GM12878 (cell line): Measurements from ENCODE around the gene MACF1. TPM values are rescaled to one million over a fixed set of nuclear protein-coding genes. Genes with fewer than 3 reads are reported as not detected.

Experiments
- ATAC-seq: fragments of 200-7000 bp; cut with Tn5 transposase; 3 replicates; pipeline ENCODE4 v1.9.1; 2020; ENCODE audit warnings: mild to moderate bottlenecking, moderate library complexity
- BruUV-seq: library from RNA; stranded (reverse); fragments of 400-500 nt; replicated peaks from 2 replicates; lab custom pipeline; 2021; lab: Mats Ljungman, UMichigan
- CTCF ChIA-PET: fragments of 300-600 bp; sonication (Branson Sonifier 250); formaldehyde crosslinking; extraction: SDS; loops from one replicate; lab custom pipeline; 2021; ENCODE audit warnings: inconsistent platforms; lab: Yijun Ruan, JAX
- POLR2A ChIA-PET: fragments of 350-600 bp; formaldehyde crosslinking; extraction: SDS; loops from one replicate; lab custom pipeline; 2021; ENCODE audit warnings: inconsistent platforms; lab: Charles Lee
- RAD21 ChIA-PET: fragments of 300-600 bp; sonication (Branson Sonifier 250); formaldehyde crosslinking; loops from one replicate; lab custom pipeline; 2023; ENCODE audit warnings: antibody characterized with exemption; ENCODE audit not compliant: unreplicated experiment; lab: Charles Lee
- SMC1A ChIA-PET: fragments of 300-600 bp; sonication (Branson Sonifier 250); formaldehyde crosslinking; loops from one replicate; lab custom pipeline; 2023; ENCODE audit not compliant: unreplicated experiment, uncharacterized antibody; lab: Charles Lee
- DNase-seq: peaks from one replicate; pipeline ENCODE4 v3.0.0-alpha.2; 2011; ENCODE audit warnings: low read depth, low spot score
- FAIRE-seq: peaks from 3 replicates; lab custom pipeline; 2011; peaks lifted over from hg19 to GRCh38; lab: Jason Lieb, UNC
- H2AFZ ChIP-seq: 2 replicates; pipeline ENCODE4 v1.6.0; 2011; ENCODE audit warnings: low read depth, low read length, control low read depth; ENCODE audit not compliant: control insufficient read depth
- H3K27ac ChIP-seq: 2 replicates; pipeline ENCODE4 v1.5.1; 2011; ENCODE audit warnings: control low read depth; ENCODE audit not compliant: control insufficient read depth, insufficient read depth
- H3K27me3 ChIP-seq, 2 experiments: replicated peaks in 1 of 2; 2 replicates each; pipeline versions ENCODE4 v1.6.0 to v1.6.1; 2011; ENCODE audit warnings: low read length in 1 of 2; ENCODE audit not compliant: control insufficient read depth in 2 of 2, insufficient read depth in 2 of 2
- H3K36me3 ChIP-seq, 2 experiments: 2 replicates each; pipeline ENCODE4 v1.5.1; 2011; ENCODE audit warnings: low read length in 1 of 2; ENCODE audit not compliant: control insufficient read depth in 2 of 2, insufficient read depth in 2 of 2
- H3K4me1 ChIP-seq: 2 replicates; pipeline ENCODE4 v1.6.1; 2011; ENCODE audit warnings: mild to moderate bottlenecking, low read length, moderate library complexity, mixed read lengths; ENCODE audit not compliant: control insufficient read depth, insufficient read depth
- H3K4me2 ChIP-seq: 2 replicates; pipeline ENCODE4 v1.6.0; 2011; ENCODE audit warnings: control low read depth; ENCODE audit not compliant: control insufficient read depth, insufficient read depth
- H3K4me3 ChIP-seq: fragments of 200-600 bp; sonication (generic); 2 replicates; pipeline ENCODE4 v1.5.1; 2016
- H3K79me2 ChIP-seq: 2 replicates; pipeline ENCODE4 v1.6.0; 2011; ENCODE audit warnings: low read length; ENCODE audit not compliant: control insufficient read depth, insufficient read depth
- H3K9ac ChIP-seq: 2 replicates; pipeline ENCODE4 v1.8.0; 2011; ENCODE audit warnings: low read length, control low read depth, mixed read lengths; ENCODE audit not compliant: control insufficient read depth, insufficient read depth
- H3K9me3 ChIP-seq: replicated peaks from 3 replicates; pipeline ENCODE4 v1.5.1; 2011; ENCODE audit warnings: mild to moderate bottlenecking, low read length; ENCODE audit not compliant: control insufficient read depth, insufficient read depth
- H4K20me1 ChIP-seq: 2 replicates; pipeline ENCODE4 v1.6.0; 2011; ENCODE audit not compliant: control insufficient read depth, insufficient read depth
- ATF7 ChIP-seq: fragments of 450-650 bp; IDR thresholded peaks from 2 replicates; pipeline ENCODE4 v1.6.1; 2016; ENCODE audit warnings: low read depth, mild to moderate bottlenecking
- BACH1 ChIP-seq: fragments of 450-650 bp; IDR thresholded peaks from 2 replicates; pipeline ENCODE4 v1.6.1; 2017; ENCODE audit warnings: mild to moderate bottlenecking, borderline replicate concordance
- BRCA1 ChIP-seq: IDR thresholded peaks from 2 replicates; pipeline ENCODE4 v1.6.1; 2011; ENCODE audit warnings: low read depth, low read length, improper control_type of control experiment
- CHD2 ChIP-seq: IDR thresholded peaks from 2 replicates; pipeline ENCODE4 v1.6.1; 2011; ENCODE audit warnings: low read depth, low read length, improper control_type of control experiment, borderline replicate concordance
- FOS ChIP-seq: IDR thresholded peaks from 3 replicates; pipeline ENCODE4 v1.6.1; 2011; ENCODE audit warnings: borderline replicate concordance; ENCODE audit not compliant: insufficient read length; ENCODE audit errors: extremely low read depth
- FOXK2 ChIP-seq: fragments of 450-650 bp; IDR thresholded peaks from 2 replicates; pipeline ENCODE4 v1.6.1; 2017; ENCODE audit warnings: mild to moderate bottlenecking, moderate library complexity
- HDAC6 ChIP-seq: fragments of 200-600 bp; sonication (generic); IDR thresholded peaks from one replicate; pipeline ENCODE4 v1.8.0; 2017; ENCODE audit warnings: antibody characterized with exemption; ENCODE audit not compliant: unreplicated experiment
- JUNB ChIP-seq: IDR thresholded peaks from 2 replicates; pipeline ENCODE4 v1.6.1; 2016; ENCODE audit warnings: antibody characterized with exemption, mild to moderate bottlenecking
- NFXL1 ChIP-seq: fragments of 450-650 bp; IDR thresholded peaks from 2 replicates; pipeline ENCODE4 v1.6.1; 2017; ENCODE audit warnings: antibody characterized with exemption, mild to moderate bottlenecking, borderline replicate concordance
- NRF1 ChIP-seq: conservative IDR thresholded peaks from 2 replicates; pipeline ENCODE4 v1.6.1; 2011; ENCODE audit warnings: mild to moderate bottlenecking, low read depth, low read length, improper control_type of control experiment
- PAX5 ChIP-seq: IDR thresholded peaks from 2 replicates; pipeline ENCODE4 v1.6.1; 2011; ENCODE audit warnings: low read depth, low read length, borderline replicate concordance
- PAX8 ChIP-seq: fragments of 450-650 bp; IDR thresholded peaks from 2 replicates; pipeline ENCODE4 v1.6.1; 2017; ENCODE audit warnings: mild to moderate bottlenecking, moderate library complexity
- SPI1 ChIP-seq: IDR thresholded peaks from 2 replicates; pipeline ENCODE4 v1.6.1; 2011; ENCODE audit warnings: low read depth, mild to moderate bottlenecking, low read length, moderate library complexity, borderline replicate concordance; ENCODE audit not compliant: insufficient read depth
- TARDBP ChIP-seq: IDR thresholded peaks from 2 replicates; pipeline ENCODE4 v1.6.1; 2016; ENCODE audit warnings: borderline replicate concordance
- ZNF207 ChIP-seq: fragments of 450-650 bp; IDR thresholded peaks from 2 replicates; pipeline ENCODE4 v1.6.1; 2014; ENCODE audit warnings: antibody characterized with exemption, mild to moderate bottlenecking, borderline replicate concordance
- ZNF384 ChIP-seq: IDR thresholded peaks from 2 replicates; pipeline ENCODE4 v1.6.1; 2012; ENCODE audit warnings: low read depth, mild to moderate bottlenecking, low read length, improper control_type of control experiment, borderline replicate concordance
- WGBS: methylation state at CpG from one replicate; pipeline ENCODE4 v1.1.6; 2016; ENCODE audit warnings: low lambda C conversion rate; ENCODE audit not compliant: insufficient replicate concordance, insufficient coverage; ENCODE audit errors: missing lambda C conversion rate; 5-methylcytosine and 5-hydroxymethylcytosine counted together
- in situ Hi-C: fragments of 300-500 bp; cut with MboI; formaldehyde crosslinking; loops from 9 replicates; pipeline ENCODE4 v1.14.3; 2018; ENCODE audit warnings: mixed read lengths
- intact Hi-C: fragments of 100-400 bp; cut with micrococcal nuclease; formaldehyde crosslinking; loops from one replicate; pipeline ENCODE4 v1.14.2; 2022; ENCODE audit not compliant: unreplicated experiment
- polyA plus RNA-seq, 11 experiments: library from polyadenylated mRNA; depleted of rRNA in 4 of 11; unstranded in 6 of 11; stranded (reverse) in 5 of 11; fragments of >200 nt; fragmentation: Nextera tagmentation in 4 of 11; fragmentation: Illumina TruSeq in 1 of 11; extraction: Ambion mirVana in 4 of 11; extraction: Trizol in 1 of 11; gene quantifications; 1 replicate in 1 of 11; 2 replicates in 10 of 11; pipeline versions ENCODE4 v1.2.1 to v1.2.3, GENCODE V29; 2011 to 2016; ENCODE audit warnings: inconsistent platforms in 2 of 11, missing spikeins in 2 of 11, low read depth in 1 of 11
- total RNA-seq, 4 experiments: library from RNA; depleted of rRNA in 3 of 4; stranded (reverse); fragments of >200 nt in 3 of 4; fragmentation: Illumina TruSeq in 1 of 4; extraction: Trizol in 1 of 4; gene quantifications; 2 replicates each; pipeline versions ENCODE4 v1.2.1 to v1.2.3, GENCODE V29; 2013 to 2021
- TF ChIP-seq, protein P1 (sequence below): fragments of 450-650 bp; IDR thresholded peaks from 2 replicates; pipeline ENCODE4 v1.6.1; 2018; ENCODE audit warnings: borderline replicate concordance, mild to moderate bottlenecking; ENCODE audit not compliant: partially characterized antibody
- TF ChIP-seq, protein P2 (sequence below): fragments of 450-650 bp; IDR thresholded peaks from 2 replicates; pipeline ENCODE4 v1.6.1; 2017; ENCODE audit warnings: low read depth, mild to moderate bottlenecking, moderate library complexity
- TF ChIP-seq, protein P3 (sequence below): fragments of 450-650 bp; IDR thresholded peaks from 2 replicates; pipeline ENCODE4 v1.6.1; 2016; ENCODE audit warnings: mild to moderate bottlenecking

The MACF1 gene
- total and polyA plus RNA-seq, 10 of the 15 experiments (the other 5 are each of a cell fraction or from before 2014, with no cell fraction given): 15.5 to 201 (median 76.9) TPM

DNA sequence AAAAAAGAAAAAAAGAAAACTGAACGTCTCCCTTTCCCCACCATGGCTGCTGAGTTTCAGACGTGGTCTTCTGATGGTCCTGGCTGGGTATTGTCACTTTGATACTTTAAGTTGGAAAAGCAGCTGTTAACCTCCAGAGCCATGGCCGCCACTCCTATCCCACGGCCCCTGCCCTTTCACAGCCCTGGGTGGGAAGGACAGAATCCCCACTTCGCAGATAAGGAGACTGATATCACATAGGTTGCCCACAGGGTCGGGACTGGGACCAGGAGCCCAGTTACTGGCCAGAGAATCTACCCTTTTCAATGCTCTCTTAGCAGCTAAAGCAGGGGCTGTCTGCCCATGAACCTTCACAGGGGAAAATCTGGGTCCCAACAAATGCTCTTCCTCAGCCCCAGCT is 303.8 kb downstream of the MACF1 start:
- intact Hi-C loops: no loop called here
- 81% methylated on average over 6 of the region's 6 CpGs for WGBS
- Histone ChIP-seq H4K20me1 (no peaks in the 10 kb centered on the region), H3K9ac (no peak overlapping the region), H3K27me3 (no peaks in the 10 kb centered on the region), H3K9me3 (no peaks in the 10 kb centered on the region), H3K4me1 (peaks cover 18% of the 10 kb centered on the region), H3K4me3 (no peak overlapping the region), H2AFZ (no peak overlapping the region), H3K79me2 (no peaks in the 10 kb centered on the region), H3K27ac (no peak overlapping the region), H3K36me3 (no peaks in the 10 kb centered on the region), H3K4me2 (no peak overlapping the region)
- no peak for TF ChIP-seq ZNF207
- TF ChIP-seq JUNB: no peak
- TF ChIP-seq SPI1: no peak
- TF ChIP-seq PAX5: no peak
- TF ChIP-seq, protein P1, sequence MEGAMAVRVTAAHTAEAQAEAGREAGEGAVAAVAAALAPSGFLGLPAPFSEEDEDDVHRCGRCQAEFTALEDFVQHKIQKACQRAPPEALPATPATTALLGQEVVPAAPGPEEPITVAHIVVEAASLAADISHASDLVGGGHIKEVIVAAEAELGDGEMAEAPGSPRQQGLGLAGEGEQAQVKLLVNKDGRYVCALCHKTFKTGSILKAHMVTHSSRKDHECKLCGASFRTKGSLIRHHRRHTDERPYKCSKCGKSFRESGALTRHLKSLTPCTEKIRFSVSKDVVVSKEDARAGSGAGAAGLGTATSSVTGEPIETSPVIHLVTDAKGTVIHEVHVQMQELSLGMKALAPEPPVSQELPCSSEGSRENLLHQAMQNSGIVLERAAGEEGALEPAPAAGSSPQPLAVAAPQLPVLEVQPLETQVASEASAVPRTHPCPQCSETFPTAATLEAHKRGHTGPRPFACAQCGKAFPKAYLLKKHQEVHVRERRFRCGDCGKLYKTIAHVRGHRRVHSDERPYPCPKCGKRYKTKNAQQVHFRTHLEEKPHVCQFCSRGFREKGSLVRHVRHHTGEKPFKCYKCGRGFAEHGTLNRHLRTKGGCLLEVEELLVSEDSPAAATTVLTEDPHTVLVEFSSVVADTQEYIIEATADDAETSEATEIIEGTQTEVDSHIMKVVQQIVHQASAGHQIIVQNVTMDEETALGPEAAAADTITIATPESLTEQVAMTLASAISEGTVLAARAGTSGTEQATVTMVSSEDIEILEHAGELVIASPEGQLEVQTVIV: no peak
- TF ChIP-seq PAX8: no peak
- TF ChIP-seq NFXL1: no peak
- no peak for TF ChIP-seq TARDBP
- no peak for TF ChIP-seq BRCA1
- TF ChIP-seq FOXK2: no peak
- TF ChIP-seq, protein P2, sequence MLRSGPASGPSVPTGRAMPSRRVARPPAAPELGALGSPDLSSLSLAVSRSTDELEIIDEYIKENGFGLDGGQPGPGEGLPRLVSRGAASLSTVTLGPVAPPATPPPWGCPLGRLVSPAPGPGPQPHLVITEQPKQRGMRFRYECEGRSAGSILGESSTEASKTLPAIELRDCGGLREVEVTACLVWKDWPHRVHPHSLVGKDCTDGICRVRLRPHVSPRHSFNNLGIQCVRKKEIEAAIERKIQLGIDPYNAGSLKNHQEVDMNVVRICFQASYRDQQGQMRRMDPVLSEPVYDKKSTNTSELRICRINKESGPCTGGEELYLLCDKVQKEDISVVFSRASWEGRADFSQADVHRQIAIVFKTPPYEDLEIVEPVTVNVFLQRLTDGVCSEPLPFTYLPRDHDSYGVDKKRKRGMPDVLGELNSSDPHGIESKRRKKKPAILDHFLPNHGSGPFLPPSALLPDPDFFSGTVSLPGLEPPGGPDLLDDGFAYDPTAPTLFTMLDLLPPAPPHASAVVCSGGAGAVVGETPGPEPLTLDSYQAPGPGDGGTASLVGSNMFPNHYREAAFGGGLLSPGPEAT: no peak
- TF ChIP-seq ZNF384: no peak
- TF ChIP-seq HDAC6: no peak
- TF ChIP-seq CHD2: no peak
- TF ChIP-seq ATF7: no peak
- TF ChIP-seq FOS: no peak
- no peak for TF ChIP-seq BACH1
- no peak for TF ChIP-seq NRF1
- TF ChIP-seq, protein P3, sequence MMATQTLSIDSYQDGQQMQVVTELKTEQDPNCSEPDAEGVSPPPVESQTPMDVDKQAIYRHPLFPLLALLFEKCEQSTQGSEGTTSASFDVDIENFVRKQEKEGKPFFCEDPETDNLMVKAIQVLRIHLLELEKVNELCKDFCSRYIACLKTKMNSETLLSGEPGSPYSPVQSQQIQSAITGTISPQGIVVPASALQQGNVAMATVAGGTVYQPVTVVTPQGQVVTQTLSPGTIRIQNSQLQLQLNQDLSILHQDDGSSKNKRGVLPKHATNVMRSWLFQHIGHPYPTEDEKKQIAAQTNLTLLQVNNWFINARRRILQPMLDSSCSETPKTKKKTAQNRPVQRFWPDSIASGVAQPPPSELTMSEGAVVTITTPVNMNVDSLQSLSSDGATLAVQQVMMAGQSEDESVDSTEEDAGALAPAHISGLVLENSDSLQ: no peak
- RAD21 ChIA-PET: no interaction called here
- POLR2A ChIA-PET: no interaction called here
- CTCF ChIA-PET: interaction anchor here (1.0 to 1.3 kb wide), 4 partner anchors 31 to 410 kb away, joined by 3 to 7 read pairs (median 4); no protein-coding TSS in a partner anchor
- no peak for DNase-seq
- in situ Hi-C loops: no loop called here
- BruUV-seq: no TSS peak
- no peak for FAIRE-seq
- SMC1A ChIA-PET: interaction anchor here (0.9 kb wide), 1 partner anchor 53 kb away, joined by 4 read pairs; no protein-coding TSS in a partner anchor
- no peak for ATAC-seq
